HEK293T (cell line): ENCODE measurements around the gene CPNE4.

Experiments
- ARNT ChIP-seq: fragments of 450-650 bp; IDR thresholded peaks from 2 replicates; pipeline ENCODE4 v1.6.1; 2017; ENCODE audit warnings: mild to moderate bottlenecking
- ELF4 ChIP-seq: fragments of 450-650 bp; IDR thresholded peaks from 2 replicates; pipeline ENCODE4 v1.6.1; 2017; ENCODE audit warnings: antibody characterized with exemption
- FOXA1 ChIP-seq: fragments of 450-650 bp; IDR thresholded peaks from 2 replicates; pipeline ENCODE4 v1.6.1; 2016; ENCODE audit warnings: mild to moderate bottlenecking
- FOXM1 ChIP-seq: fragments of 450-650 bp; IDR thresholded peaks from 2 replicates; pipeline ENCODE4 v1.6.1; 2017; ENCODE audit warnings: mild to moderate bottlenecking, borderline replicate concordance
- HDGF ChIP-seq: fragments of 450-650 bp; IDR thresholded peaks from 2 replicates; pipeline ENCODE4 v1.6.1; 2017; ENCODE audit warnings: antibody characterized with exemption, borderline replicate concordance
- L3MBTL2 ChIP-seq: fragments of 450-650 bp; conservative IDR thresholded peaks from 2 replicates; pipeline ENCODE4 v1.6.1; 2016; ENCODE audit warnings: mild to moderate bottlenecking
- LEF1 ChIP-seq: fragments of 450-650 bp; IDR thresholded peaks from 2 replicates; pipeline ENCODE4 v1.6.1; 2017; ENCODE audit warnings: mild to moderate bottlenecking, borderline replicate concordance
- NFRKB ChIP-seq: fragments of 450-650 bp; IDR thresholded peaks from 2 replicates; pipeline ENCODE4 v1.6.1; 2016; ENCODE audit warnings: mild to moderate bottlenecking, moderate library complexity
- SP1 ChIP-seq: fragments of 450-650 bp; IDR thresholded peaks from 2 replicates; pipeline ENCODE4 v1.6.1; 2017
- SUZ12 ChIP-seq: fragments of 450-650 bp; IDR thresholded peaks from 2 replicates; pipeline ENCODE4 v1.6.1; 2016; ENCODE audit warnings: mild to moderate bottlenecking
- TARDBP ChIP-seq: fragments of 450-650 bp; IDR thresholded peaks from 2 replicates; pipeline ENCODE4 v1.6.1; 2016
- TF ChIP-seq, protein P1 (sequence below): fragments of 450-650 bp; IDR thresholded peaks from 2 replicates; pipeline ENCODE4 v1.6.1; 2016

DNA sequence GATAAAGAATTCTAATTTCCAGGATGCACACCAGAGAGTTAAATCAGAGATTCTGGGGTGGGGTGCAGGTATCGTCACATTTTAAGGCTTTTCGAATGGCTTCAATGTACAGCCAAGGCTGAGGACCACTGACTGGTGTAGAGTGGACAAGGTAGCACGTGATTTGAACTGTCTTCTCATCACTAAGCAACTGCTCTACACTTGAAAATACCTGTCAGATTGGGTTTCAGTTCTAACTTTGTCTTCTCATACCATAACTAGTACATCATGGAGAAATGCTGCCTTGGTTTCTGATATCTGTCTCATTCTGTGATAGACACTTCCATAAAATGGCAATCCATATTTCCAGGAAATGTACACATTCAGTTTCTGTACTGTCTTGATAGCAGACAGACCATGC is 474.0 kb downstream of the CPNE4 start:
- TF ChIP-seq FOXM1 (no peak), SP1 (no peak), ARNT (no peak), TARDBP (no peak), HDGF (no peak), FOXA1 (no peak), LEF1 (no peak), SUZ12 (no peak), NFRKB (no peak), L3MBTL2 (no peak), ELF4 (no peak)
- TF ChIP-seq, protein P1, sequence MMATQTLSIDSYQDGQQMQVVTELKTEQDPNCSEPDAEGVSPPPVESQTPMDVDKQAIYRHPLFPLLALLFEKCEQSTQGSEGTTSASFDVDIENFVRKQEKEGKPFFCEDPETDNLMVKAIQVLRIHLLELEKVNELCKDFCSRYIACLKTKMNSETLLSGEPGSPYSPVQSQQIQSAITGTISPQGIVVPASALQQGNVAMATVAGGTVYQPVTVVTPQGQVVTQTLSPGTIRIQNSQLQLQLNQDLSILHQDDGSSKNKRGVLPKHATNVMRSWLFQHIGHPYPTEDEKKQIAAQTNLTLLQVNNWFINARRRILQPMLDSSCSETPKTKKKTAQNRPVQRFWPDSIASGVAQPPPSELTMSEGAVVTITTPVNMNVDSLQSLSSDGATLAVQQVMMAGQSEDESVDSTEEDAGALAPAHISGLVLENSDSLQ, result no peak
